Measurements from ENCODE around the gene DOCK8. TPM values are rescaled to one million over a fixed set of nuclear protein-coding genes. Genes with fewer than 3 reads are reported as not detected.
A peak's percentile ranks its signal among the peaks of the same experiment; 100 is the strongest.

DOCK8 gene
- total RNA-seq, 1 donor from 2014 or later, result 8.7 TPM

DNA sequence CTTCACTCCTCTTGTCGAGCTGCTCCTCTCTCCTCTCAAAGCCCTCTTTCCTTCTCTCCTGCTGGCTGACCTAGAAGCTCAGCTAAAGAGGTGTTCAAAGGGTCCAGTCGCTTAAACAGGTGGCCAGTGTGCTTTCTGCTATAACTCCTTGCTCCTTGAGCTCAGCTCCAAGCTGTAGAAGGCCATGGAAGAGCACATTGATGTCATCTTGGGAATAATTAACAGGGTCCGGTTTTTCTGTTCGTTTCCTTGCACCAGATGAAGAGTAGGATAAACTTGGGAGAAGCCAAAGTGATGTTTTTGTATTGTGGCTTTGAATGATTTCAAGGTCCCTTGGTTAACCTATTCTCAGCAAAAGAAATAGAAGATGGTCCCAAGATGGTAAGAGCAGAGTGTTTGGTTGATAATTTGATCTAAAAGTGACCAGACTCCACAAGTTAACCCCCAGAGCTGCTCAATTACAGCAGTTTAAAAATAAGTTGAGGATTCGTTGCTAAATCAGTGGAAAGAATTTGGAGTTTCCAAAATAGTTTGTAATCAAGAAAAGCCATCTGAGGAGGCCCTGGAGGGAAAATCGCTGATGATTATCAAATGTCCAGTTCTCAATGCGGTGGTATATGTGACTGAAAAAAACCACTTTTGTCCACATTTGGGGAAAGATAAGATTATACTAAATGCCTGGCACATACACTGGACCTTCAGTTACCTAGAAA lies 148.1 kb downstream of the DOCK8 start:
- DNase-seq (ENCODE audit: low spot score), result no peak

DNA sequence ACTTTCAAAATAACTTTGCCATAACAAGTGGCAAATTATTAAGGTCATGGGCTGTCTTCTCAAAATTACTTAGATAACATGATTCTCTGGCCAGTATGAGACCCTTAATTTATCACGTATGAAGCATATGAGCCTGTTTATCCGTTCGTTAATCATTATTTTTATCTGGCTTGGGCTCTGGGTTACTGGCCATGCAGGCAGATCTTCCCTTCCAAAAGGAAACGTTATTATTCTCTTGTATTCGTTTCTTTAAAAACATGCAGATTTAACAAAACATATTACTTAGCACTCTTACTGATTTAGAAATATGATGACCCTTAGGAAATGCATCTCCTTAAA lies 148.6 kb downstream of the DOCK8 start:
- no peak for DNase-seq (ENCODE audit: low spot score)

DNA sequence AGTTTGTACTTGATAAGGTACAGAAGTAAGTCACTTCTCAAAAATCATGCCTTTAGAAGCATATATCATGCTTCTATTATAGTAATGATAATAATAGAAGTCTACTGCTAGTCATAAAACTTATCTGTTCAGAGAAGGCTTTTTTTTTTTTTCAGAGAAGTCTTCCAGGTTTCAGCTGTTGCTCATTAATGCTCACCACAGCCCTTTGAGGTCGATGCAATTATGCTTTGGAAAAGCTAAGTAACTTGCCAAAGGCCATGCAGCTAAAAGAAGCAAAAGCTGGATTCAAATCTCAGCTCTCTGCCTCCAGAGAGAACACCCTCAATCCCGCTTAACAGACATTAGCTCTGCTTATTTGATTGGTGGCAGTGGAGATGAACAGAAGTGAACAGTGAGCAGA lies 150.8 kb downstream of the DOCK8 start:
- no peak for DNase-seq (ENCODE audit: low spot score)

DNA sequence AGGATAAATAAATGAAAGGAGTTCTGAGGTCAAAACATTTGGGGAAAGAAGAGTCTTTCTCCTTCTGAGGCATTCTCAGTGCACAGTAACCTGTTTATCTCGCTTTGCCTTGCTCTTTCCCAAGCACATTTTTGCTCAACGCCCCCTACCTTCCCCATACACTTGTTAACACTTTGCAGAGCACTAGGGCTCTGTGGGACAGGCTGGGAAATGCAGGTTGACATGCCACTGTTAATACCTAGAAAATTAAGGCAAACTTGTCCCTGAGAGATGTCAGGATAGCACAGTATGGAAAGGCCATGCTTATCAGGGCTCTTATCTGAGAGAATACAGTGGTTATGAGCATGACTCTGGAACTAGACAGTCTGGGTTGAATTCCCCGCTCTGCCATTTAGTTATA lies 152.0 kb downstream of the DOCK8 start:
- no peak for DNase-seq (ENCODE audit: low spot score)

DNA sequence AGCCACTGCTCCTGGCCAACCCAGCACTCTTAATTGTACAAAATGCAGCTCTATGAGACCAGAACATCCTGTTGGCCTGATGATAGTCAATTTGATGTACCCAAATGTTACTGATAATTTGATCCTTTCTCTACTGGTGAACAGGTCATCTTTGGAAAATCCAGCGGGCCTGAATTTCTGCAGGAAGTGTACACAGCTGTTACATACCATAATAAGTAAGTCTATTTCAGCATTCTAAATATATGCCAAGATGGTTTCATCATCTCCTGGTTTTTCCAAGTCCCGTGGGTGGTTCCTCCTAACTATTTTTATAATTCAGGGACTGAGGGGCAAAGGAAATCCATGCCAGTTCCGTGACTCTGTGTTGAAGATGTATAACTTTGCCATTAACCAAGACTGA lies 155.4 kb downstream of the DOCK8 start:
- no peak for DNase-seq (ENCODE audit: low spot score)

DNA sequence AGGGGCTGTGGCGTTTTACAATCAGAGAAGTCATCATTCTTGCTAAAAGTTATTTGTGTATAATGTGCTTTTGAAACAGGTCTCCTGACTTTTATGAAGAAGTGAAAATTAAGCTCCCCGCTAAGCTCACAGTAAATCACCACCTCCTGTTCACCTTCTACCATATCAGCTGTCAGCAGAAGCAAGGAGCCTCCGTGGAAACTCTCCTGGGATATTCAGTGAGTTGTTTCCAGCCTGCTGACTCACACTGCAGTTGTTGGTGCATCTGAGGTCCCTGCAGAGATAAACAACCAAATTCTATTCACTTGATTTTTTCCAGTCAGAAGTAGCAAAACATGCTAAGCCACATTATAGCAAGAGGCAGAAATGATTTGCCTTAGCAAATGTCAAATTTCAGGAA lies 156.7 kb downstream of the DOCK8 start:
- DNase-seq (ENCODE audit: low spot score), result peak; percentile 50

DNA sequence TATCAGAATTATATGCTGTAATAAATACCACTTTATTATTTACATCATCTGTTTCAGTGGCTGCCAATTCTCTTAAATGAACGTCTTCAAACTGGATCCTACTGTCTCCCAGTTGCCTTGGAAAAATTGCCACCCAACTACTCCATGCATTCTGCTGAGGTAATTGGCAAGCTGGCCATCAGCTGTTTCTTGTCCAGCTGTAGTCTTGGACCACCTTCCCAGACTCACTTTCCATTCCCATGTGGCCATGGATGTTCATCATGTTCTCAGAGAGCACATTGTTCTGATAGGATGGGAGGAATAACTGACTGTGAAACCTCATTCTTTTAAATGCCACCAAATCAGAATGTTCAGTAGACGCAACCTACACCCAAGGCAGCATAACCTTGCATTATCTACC lies 157.5 kb downstream of the DOCK8 start:
- no peak for DNase-seq (ENCODE audit: low spot score)

DNA sequence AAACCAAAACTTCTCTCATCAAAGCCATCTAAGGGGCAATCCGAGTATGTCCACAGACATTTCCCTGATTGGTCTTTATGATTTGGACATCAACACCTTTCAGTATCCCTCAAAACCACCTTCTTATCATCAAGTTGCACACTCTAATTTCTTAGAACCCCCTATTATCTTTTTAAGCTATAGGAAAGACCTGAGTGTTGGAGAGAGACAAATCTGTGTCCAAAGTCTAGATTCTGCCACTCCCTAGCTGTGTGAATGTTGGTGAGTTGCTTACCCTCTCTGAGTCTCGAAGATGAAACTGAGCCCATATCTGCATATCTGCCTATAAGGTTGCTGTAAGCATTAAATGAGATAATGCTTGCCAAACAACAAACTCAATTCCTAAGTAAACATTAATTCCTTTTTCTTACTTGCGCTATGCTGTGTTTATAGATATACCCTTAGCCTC lies 159.1 kb downstream of the DOCK8 start:
- no peak for DNase-seq (ENCODE audit: low spot score)

DNA sequence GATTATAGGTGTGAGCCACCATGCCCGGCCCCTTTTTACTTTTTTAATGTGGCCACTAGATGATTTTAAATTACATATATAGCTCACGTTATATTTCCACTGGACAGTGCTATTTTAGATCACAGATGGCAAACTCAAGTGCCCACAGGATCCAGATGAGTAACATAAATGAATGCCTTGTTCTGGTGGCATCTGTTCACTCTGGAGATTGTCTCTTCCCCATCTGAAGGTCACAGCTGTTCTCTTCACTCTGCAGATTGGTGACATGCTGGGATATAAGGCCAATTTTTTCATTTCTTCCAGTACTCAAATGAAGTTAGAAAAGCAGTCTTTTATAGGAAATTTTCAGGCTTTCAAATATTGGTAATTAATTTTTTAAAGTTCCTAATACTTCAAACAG lies 160.1 kb downstream of the DOCK8 start:
- DNase-seq (ENCODE audit: low spot score), result no peak

DNA sequence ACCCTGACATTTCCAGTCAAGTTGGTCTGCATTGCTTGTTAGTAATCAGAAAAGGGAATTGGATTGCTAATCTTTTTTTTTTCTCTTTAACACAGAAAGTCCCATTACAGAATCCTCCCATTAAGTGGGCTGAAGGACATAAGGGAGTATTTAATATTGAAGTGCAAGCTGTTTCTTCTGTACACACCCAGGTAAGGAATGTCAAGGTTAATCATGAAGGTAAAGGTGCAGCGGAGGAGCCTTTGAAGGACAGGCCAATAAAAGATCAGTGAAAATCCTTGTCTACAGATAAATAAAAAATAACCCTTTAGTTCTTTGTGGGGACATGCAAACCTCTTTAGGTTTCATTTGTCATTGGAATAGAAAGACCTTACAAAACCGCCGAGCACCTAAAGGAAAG lies 161.4 kb downstream of the DOCK8 start:
- DNase-seq (ENCODE audit: low spot score), result no peak

DNA sequence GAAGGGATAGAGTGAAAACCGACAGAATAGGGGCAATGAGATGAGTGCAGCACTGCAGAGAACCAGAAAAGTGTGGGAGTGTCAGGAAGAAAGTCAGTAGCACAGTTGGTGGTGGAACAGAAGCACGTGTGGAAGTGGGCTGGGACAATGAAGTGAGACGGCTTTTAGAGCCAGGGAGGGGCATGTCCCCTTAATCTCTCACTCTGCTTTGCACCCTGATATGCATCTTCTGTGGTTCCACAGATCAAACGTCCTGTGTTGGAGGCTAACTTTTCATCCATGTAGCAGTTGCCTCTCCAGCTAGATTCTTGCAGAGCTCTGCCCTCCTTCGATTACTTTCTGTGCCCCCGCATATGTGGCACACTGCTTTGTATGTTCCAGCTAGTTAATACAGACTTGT lies 163.6 kb downstream of the DOCK8 start:
- DNase-seq (ENCODE audit: low spot score), result no peak

DNA sequence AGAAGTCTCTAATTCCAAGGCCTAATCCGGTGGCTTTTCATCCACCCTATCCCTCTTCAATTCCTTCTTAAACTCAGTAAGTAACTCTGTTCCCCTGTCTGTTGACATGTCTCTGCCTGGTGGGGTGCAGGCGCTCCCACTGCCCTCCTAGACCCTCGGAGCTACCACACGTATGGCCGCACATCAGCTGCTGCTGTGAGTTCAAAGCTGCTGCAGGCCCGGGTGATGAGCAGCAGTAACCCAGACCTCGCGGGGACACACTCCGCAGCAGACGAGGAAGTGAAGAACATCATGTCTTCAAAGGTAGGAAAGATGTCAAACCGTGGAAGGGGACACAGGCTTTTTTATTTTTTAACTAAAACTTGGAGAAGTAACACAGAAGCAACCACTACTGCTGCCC lies 167.7 kb downstream of the DOCK8 start:
- no peak for DNase-seq (ENCODE audit: low spot score)

DNA sequence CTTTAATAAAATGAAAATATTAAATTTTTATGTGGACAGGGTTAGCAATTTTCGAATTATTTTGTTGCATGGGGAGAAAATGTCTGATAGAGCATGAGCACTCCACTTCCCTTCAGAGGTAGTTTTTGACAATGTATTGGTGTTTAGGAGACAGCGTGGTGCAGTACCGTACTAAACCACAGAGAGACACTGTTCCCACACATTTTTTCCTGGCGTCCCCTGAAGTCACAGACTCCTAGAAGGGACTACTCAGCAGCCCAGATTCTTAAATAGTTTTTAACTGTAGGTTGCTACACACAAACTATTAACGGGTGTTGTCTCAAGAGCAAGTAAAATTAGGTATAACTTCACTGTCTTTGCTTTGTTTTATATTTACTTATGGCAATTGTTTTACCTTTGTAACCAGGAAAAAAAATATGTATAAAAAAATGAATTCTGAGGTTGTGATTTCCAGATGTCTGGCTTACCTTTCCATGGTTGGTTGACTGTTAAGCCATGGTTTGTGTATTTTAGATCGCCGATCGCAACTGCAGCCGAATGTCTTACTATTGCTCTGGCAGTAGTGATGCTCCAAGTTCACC lies 171.2 kb downstream of the DOCK8 start:
- DNase-seq (ENCODE audit: low spot score), result peak; percentile 79

DNA sequence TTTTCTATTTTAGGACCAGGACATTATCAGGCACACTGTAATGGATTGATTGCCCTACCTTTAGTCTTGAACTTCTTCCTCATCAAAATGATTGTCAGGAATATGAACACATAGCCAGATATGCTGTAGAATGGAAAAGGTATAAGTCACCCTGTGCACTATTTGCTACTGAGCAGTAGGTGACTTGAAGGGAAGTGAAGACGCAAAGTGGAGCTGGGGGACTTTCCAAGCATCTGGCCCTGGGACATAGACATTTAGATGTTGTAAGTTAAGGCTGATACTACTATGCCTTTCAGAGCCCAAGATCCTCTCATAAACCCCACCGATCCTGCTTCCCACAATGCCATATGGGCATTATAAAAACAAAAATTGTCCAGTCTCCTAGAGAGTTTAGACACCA lies 174.5 kb downstream of the DOCK8 start:
- no peak for DNase-seq (ENCODE audit: low spot score)

DNA sequence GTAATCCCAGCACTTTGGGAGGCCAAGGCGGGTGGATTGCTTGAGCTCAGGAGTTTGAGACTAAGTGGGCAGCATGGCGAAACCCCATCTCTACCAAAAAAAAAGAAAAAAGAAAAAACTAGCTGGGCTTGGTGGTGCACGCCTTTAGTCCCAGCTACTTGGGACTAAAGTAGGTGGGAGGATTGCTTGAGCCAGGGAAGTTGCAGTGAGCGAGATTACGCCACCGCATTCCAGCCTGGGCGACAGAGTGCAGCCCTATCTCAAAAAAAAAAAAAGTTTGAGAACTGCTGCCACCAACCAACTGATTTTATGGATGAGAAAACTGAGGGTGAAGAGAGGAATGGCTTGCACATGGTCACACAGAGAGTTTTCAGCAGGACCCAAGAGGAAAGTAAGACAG lies 175.1 kb downstream of the DOCK8 start:
- DNase-seq (ENCODE audit: low spot score), result no peak

DNA sequence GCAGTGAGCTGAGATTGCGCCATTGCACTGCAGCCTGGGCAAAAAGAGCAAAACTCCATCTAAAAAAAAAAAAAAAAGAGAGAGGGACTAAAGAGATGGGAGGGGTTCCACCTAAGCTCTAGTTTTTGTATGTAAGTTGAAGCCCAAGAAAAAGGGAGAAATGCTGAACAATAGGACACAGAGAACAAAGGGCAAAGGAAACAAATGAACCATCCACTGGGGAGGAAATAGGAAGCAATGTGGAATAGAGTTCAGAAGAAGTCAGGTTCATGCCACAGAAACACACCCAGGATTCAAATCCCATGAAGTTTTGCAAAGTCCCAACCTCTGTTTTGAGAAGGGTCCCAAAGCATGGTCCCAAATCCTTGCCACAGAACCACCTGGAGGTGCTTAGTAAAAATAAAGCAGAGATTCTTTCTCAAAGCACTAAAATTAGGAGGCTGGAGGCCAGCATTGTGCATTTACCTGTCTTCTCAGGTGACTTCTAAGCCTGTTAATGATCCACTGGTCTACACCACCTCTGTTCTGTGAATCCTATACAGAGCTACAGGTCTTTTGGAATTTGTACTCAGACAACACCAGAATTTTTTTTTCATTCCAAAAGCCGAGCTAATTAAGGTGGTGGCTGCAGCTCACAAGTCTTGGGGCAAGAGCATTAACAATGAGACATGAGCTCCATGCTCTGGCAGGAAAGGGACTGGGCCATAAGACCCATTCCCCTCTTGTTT lies 177.6 kb downstream of the DOCK8 start:
- DNase-seq (ENCODE audit: low spot score), result no peak

DNA sequence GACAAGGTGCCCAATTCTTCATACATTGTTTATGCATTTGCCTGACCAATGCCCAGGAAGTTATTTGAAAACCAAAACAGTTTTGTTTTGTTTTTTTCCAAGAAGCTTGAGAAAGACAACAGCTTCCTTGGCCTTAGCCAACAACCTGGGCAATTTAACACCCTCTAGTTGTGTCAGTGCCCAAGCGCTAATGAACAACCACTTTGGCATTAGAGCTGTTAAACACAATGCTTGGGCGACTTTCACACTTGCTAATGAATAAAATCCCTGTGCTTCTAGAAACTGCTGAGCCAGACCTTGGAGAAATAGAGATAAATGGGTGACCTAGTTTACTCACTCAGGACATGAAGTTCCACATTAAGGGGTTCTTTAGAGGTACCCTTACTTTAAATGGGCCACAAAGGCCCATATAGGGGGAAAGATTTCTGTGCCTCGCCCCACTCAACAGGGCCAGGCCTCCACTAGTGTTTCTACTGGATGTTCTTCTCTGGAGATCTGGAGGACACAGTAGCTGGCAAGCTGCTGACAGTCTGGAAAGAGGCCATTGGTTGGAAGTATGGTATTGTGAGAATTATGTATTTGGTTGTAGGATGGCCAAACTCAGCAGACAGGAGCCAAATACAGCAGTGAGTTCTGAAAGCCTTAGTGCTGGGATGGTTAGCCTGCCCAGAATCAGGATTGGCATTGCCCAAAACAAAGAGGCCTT lies 179.8 kb downstream of the DOCK8 start:
- DNase-seq (ENCODE audit: low spot score), result no peak

DNA sequence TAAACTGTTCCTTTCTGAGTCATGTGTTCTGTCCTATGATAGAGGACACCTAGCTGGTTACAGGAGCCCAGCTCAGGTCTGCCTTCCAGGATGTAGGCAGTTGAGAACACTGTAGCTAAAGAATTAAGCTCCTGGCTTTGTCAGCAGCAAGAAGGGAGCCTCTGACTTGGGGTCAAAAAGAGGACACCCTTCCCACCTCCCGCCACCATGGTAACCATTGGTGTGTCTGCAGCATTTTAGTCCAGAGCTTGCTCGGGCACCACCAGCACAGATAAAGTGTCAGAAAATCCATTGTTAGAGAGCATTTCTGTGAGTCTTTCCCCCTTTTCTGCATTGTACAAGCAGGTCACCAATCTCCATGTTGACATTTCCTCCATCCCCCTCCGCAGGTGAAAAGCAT lies 181.7 kb downstream of the DOCK8 start:
- no peak for DNase-seq (ENCODE audit: low spot score)

DNA sequence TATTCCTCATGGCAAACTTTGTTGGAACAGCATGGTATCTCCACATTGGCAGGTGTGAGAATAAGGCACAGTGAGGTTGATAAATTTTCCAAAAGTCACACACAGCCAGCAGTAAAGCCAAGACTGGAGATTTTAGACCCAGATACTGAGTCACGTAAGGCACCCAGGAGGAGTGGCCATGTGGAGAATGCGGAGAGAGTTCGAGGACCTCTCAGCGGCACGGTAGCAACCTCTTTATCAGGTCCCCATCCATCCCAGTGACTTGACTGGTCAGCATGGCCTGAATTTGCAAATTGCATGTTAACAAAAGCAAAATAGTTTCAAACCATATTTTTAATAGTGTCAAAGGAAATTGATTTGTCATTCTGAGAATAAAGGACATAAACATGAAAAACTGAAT lies 183.4 kb downstream of the DOCK8 start:
- no peak for DNase-seq (ENCODE audit: low spot score)

DNA sequence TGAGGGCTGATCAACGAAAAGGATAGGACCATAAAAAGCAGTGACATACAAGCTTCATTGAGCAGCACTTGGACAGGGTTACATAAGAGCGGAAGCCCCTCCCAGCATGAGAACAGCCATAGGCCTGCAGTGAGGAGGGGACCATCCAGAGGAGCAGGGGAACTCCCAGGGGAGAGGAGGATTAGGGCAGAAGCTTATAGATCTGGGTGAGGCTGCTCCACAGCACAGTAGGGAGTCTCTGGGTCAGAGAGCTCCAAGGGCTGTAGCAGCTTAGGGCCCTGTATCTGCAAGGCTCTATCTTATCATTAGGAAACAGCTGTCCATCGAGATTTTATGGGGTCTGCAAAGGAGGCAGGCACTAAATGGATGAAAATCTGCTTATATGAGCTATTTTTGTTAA lies 186.6 kb downstream of the DOCK8 start:
- DNase-seq (ENCODE audit: low spot score), result peak; percentile 25

DNA sequence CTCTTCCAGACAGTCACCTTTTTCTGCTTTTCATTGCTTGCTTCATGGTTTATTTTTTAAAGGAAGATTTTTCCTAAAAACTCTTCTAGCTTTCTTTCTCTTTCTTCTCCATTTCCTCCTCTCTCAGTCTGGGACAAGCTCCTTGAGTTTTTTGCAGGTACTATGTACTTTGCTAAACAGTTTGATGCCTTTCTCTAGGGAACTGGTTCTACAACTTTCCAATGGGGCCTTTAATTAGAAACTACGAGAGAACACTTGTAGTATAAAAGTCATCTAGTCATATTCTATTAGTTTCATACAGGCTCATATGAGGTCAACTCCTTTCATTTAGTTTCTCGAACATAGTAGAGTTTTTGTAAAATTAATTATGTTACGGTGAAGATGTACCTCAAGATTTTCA lies 189.6 kb downstream of the DOCK8 start:
- peak; percentile 34 for DNase-seq (ENCODE audit: low spot score)

DNA sequence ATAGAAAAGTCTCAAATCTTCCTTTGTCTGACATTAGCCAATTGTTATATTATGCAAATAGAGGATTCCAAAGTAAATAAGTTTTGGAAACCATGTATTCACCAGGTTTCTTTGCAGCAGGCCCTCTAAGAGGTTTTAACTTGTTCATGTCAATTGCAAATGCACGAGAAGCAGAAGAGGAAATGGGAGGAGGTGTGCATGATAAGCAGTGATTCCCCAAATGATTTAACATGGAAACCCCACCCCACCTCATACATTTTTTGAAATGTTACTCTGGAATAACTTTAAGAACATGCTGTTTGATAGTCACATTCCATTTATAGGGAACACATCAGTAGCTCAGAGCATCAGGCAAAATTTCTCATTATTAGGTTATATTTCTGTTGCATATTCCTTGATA lies 190.7 kb downstream of the DOCK8 start:
- no peak for DNase-seq (ENCODE audit: low spot score)

All from umbilical cord (tissue), 2 donors.